Measurements from ENCODE around the gene SPCS3.

SPCS3 gene

GRCh38 chr4:176308441-176308840 lies 11.3 kb upstream of the SPCS3 start:
- TF ChIP-seq POLR2AphosphoS5 (IDR thresholded peaks at IDR 0.05; ENCODE audit: low read depth, low read length) (no peak), TAF1 (IDR thresholded peaks at IDR 0.05; ENCODE audit: borderline replicate concordance, insufficient read depth, low read length) (no peak), SIN3A (IDR thresholded peaks at IDR 0.05; ENCODE audit: borderline replicate concordance, insufficient read depth, low read length) (no peak), REST (IDR thresholded peaks at IDR 0.05; ENCODE audit: insufficient read depth in 1 of 2, low read depth in 2 of 2, low read length in 2 of 2) (no peak), FOXP2 (optimal IDR thresholded peaks at IDR 0.05; ENCODE audit: borderline replicate concordance, extremely low read depth, extremely low read length, insufficient read depth) (no peak)

- TF ChIP-seq FOXP2 (optimal IDR thresholded peaks at IDR 0.05; ENCODE audit: borderline replicate concordance, extremely low read depth, extremely low read length, insufficient read depth) (no peak), REST (IDR thresholded peaks at IDR 0.05; ENCODE audit: insufficient read depth in 1 of 2, low read depth in 2 of 2, low read length in 2 of 2) (no peak), POLR2AphosphoS5 (IDR thresholded peaks at IDR 0.05; ENCODE audit: low read depth, low read length) (no peak), SIN3A (IDR thresholded peaks at IDR 0.05; ENCODE audit: borderline replicate concordance, insufficient read depth, low read length) (no peak), TAF1 (IDR thresholded peaks at IDR 0.05; ENCODE audit: borderline replicate concordance, insufficient read depth, low read length) (no peak)
Observed at GRCh38 chr4:176309046-176309445, 10.7 kb upstream of the SPCS3 start.

GRCh38 chr4:176309772-176310171 lies 10.0 kb upstream of the SPCS3 start:
- no peak for TF ChIP-seq REST (IDR thresholded peaks at IDR 0.05; ENCODE audit: insufficient read depth in 1 of 2, low read depth in 2 of 2, low read length in 2 of 2)
- no peak for TF ChIP-seq FOXP2 (optimal IDR thresholded peaks at IDR 0.05; ENCODE audit: borderline replicate concordance, extremely low read depth, extremely low read length, insufficient read depth)
- no peak for TF ChIP-seq POLR2AphosphoS5 (IDR thresholded peaks at IDR 0.05; ENCODE audit: low read depth, low read length)
- no peak for TF ChIP-seq TAF1 (IDR thresholded peaks at IDR 0.05; ENCODE audit: borderline replicate concordance, insufficient read depth, low read length)
- no peak for TF ChIP-seq SIN3A (IDR thresholded peaks at IDR 0.05; ENCODE audit: borderline replicate concordance, insufficient read depth, low read length)

- TF ChIP-seq FOXP2 (optimal IDR thresholded peaks at IDR 0.05; ENCODE audit: borderline replicate concordance, extremely low read depth, extremely low read length, insufficient read depth) (no peak), SIN3A (IDR thresholded peaks at IDR 0.05; ENCODE audit: borderline replicate concordance, insufficient read depth, low read length) (no peak), TAF1 (IDR thresholded peaks at IDR 0.05; ENCODE audit: borderline replicate concordance, insufficient read depth, low read length) (no peak), POLR2AphosphoS5 (IDR thresholded peaks at IDR 0.05; ENCODE audit: low read depth, low read length) (no peak), REST (IDR thresholded peaks at IDR 0.05; ENCODE audit: insufficient read depth in 1 of 2, low read depth in 2 of 2, low read length in 2 of 2) (no peak)
Observed at GRCh38 chr4:176313596-176314336, 6.0 kb upstream of the SPCS3 start.
